Mesenchymal stem cell (in vitro differentiated cells and primary cell): ENCODE data around the gene CRABP1.
"Not testable (repeated sequence)": the region's sequence is repeated elsewhere in the genome, so short reads cannot be mapped to it uniquely, and the experiment has no call there.

Experiments used
- DNase-seq: peaks from one replicate; pipeline ENCODE4 v3.0.0-alpha.2; 2013
- H2AFZ ChIP-seq: one replicate; pipeline ENCODE4 v1.6.1; 2013; ENCODE audit warnings: low read depth, mild to moderate bottlenecking, control low read depth, inconsistent platforms, low read length, moderate library complexity
- H2AK5ac ChIP-seq: 2 replicates; pipeline ENCODE4 v1.6.1; 2013; ENCODE audit warnings: low read length, moderate library complexity, mild to moderate bottlenecking, inconsistent platforms; ENCODE audit not compliant: severe bottlenecking
- H2BK120ac ChIP-seq: one replicate; pipeline ENCODE4 v1.6.1; 2013; ENCODE audit warnings: low read depth, mild to moderate bottlenecking, inconsistent platforms, low read length, moderate library complexity
- H2BK12ac ChIP-seq, 2 experiments: one replicate each; pipeline ENCODE4 v1.6.1; 2013; ENCODE audit warnings: inconsistent platforms in 2 of 2, low read length in 2 of 2, mild to moderate bottlenecking in 2 of 2, moderate library complexity in 2 of 2, control low read depth in 1 of 2
- H2BK15ac ChIP-seq: one replicate; pipeline ENCODE4 v1.6.1; 2013; ENCODE audit warnings: mild to moderate bottlenecking, low read depth, inconsistent platforms; ENCODE audit not compliant: poor library complexity, severe bottlenecking
- H2BK5ac ChIP-seq: 2 replicates; pipeline ENCODE4 v1.6.1; 2013; ENCODE audit warnings: low read depth, mild to moderate bottlenecking, low read length, control low read depth, inconsistent platforms; ENCODE audit not compliant: poor library complexity, severe bottlenecking
- H3K14ac ChIP-seq, 2 experiments: one replicate each; pipeline ENCODE4 v1.6.1; 2013; ENCODE audit warnings: inconsistent platforms in 2 of 2, low read length in 2 of 2, control low read depth in 1 of 2, mild to moderate bottlenecking in 1 of 2, moderate library complexity in 1 of 2
- H3K18ac ChIP-seq, 2 experiments: one replicate each; pipeline ENCODE4 v1.6.1; 2013; ENCODE audit warnings: inconsistent platforms in 2 of 2, low read length in 2 of 2, control low read depth in 1 of 2, low read depth in 1 of 2, mild to moderate bottlenecking in 1 of 2
- H3K23ac ChIP-seq, 2 experiments: one replicate each; pipeline ENCODE4 v1.6.1; 2013; ENCODE audit warnings: inconsistent platforms in 2 of 2, low read length in 2 of 2, mild to moderate bottlenecking in 2 of 2, moderate library complexity in 2 of 2, control low read depth in 1 of 2
- H3K27ac ChIP-seq: 2 replicates; pipeline ENCODE4 v1.5.1; 2013; ENCODE audit warnings: mild to moderate bottlenecking, moderate library complexity, low read length, control low read depth, inconsistent platforms; ENCODE audit not compliant: poor library complexity, severe bottlenecking
- H3K27me3 ChIP-seq, 2 experiments: 2 replicates each; pipeline versions ENCODE4 v1.6.1 to v1.7.0; 2013; ENCODE audit warnings: low read length in 2 of 2, mild to moderate bottlenecking in 2 of 2, moderate library complexity in 2 of 2, control low read depth in 1 of 2, inconsistent platforms in 1 of 2; ENCODE audit not compliant: control insufficient read depth in 1 of 2, insufficient read depth in 1 of 2
- H3K36me3 ChIP-seq, 2 experiments: 2 replicates each; pipeline versions ENCODE4 v1.6.1 to v1.7.0; 2013; ENCODE audit warnings: low read length in 2 of 2, control low read depth in 1 of 2, inconsistent platforms in 1 of 2, low read depth in 1 of 2, mild to moderate bottlenecking in 1 of 2; ENCODE audit not compliant: insufficient read depth in 2 of 2, control insufficient read depth in 1 of 2
- H3K4ac ChIP-seq, 2 experiments: one replicate each; pipeline ENCODE4 v1.6.1; 2013; ENCODE audit warnings: inconsistent platforms in 2 of 2, low read length in 2 of 2, mild to moderate bottlenecking in 2 of 2, moderate library complexity in 2 of 2, control low read depth in 1 of 2, low read depth in 1 of 2
- H3K4me1 ChIP-seq: 2 replicates; pipeline ENCODE4 v1.6.1; 2013; ENCODE audit warnings: low read depth, low read length, control low read depth; ENCODE audit not compliant: control insufficient read depth, insufficient read depth
- H3K4me2 ChIP-seq: 2 replicates; pipeline ENCODE4 v1.6.1; 2013; ENCODE audit warnings: low read length, mild to moderate bottlenecking, inconsistent platforms; ENCODE audit not compliant: poor library complexity, severe bottlenecking
- H3K4me3 ChIP-seq, 2 experiments: 2 replicates each; pipeline versions ENCODE4 v1.5.1 to v1.7.0; 2013; ENCODE audit warnings: low read length in 2 of 2, mild to moderate bottlenecking in 2 of 2, control low read depth in 1 of 2, low read depth in 1 of 2; ENCODE audit not compliant: insufficient read depth in 1 of 2
- H3K79me1 ChIP-seq: replicated peaks from 2 replicates; pipeline ENCODE4 v1.6.1; 2013; ENCODE audit warnings: mild to moderate bottlenecking, control low read depth, low read length, inconsistent platforms; ENCODE audit not compliant: poor library complexity, severe bottlenecking
- H3K9ac ChIP-seq: 2 replicates; pipeline ENCODE4 v1.7.0; 2013; ENCODE audit warnings: mild to moderate bottlenecking, low read length, moderate library complexity
- H3K9me3 ChIP-seq: 2 replicates; pipeline ENCODE4 v1.7.0; 2013; ENCODE audit warnings: mild to moderate bottlenecking, low read length; ENCODE audit not compliant: control insufficient read depth
- H4K8ac ChIP-seq: one replicate; pipeline ENCODE4 v1.6.1; 2013; ENCODE audit warnings: inconsistent platforms, mild to moderate bottlenecking, low read length, moderate library complexity
- H4K91ac ChIP-seq: one replicate; pipeline ENCODE4 v1.6.1; 2013; ENCODE audit warnings: mild to moderate bottlenecking, low read length, inconsistent platforms
- WGBS: methylation state at CpG from one replicate; pipeline ENCODE4 v1.1.7; 2013; ENCODE audit warnings: mixed read lengths; 5-methylcytosine and 5-hydroxymethylcytosine counted together

Gene CRABP1

DNA sequence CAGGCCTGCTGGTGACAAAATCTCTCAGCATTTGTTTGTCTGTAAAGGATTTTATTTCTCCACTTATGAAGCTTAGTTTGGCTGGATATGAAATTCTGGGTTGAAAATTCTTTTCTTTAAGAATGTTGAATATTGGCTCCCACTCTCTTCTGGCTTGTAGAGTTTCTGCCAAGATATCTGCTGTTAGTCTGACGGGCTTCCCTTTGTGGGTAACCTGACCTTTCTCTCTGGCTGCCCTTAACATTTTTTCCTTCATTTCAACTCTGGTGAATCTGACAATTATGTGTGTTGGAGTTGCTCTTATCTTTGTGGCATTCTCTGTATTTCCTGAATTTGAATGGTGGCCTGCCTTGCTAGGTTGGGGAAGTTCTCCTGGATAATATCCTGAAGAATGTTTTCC, 40.0 kb downstream of the CRABP1 start:
- H2BK120ac ChIP-seq, H3K36me3 ChIP-seq, H3K9ac ChIP-seq, H4K91ac ChIP-seq, H3K4me1 ChIP-seq, H3K4me2 ChIP-seq, H3K4me3 ChIP-seq, H3K27ac ChIP-seq, H3K9me3 ChIP-seq, H3K18ac ChIP-seq, H2BK12ac ChIP-seq, H2AFZ ChIP-seq, DNase-seq, H2BK15ac ChIP-seq, H3K79me1 ChIP-seq, H3K14ac ChIP-seq, H2AK5ac ChIP-seq, H3K4ac ChIP-seq, H3K23ac ChIP-seq, H2BK5ac ChIP-seq, H4K8ac ChIP-seq: not testable (repeated sequence)
- WGBS = 55% methylated on average over 1 of the region's 1 CpG
- H3K27me3 ChIP-seq = peaks cover 18 to 20% of the 10 kb centered on the region in 2 experiments

- no peak overlapping the region for H2BK15ac ChIP-seq
- peaks cover 39 to 42% of the 10 kb centered on the region in 2 experiments for H3K27me3 ChIP-seq
- no peak overlapping the region for H3K18ac ChIP-seq
- no peak overlapping the region for H2AFZ ChIP-seq
- no peak overlapping the region for H3K9ac ChIP-seq
- no peak overlapping the region for H3K4ac ChIP-seq
- no peak overlapping the region for H2BK12ac ChIP-seq
- H3K27ac ChIP-seq = no peak overlapping the region
- H3K23ac ChIP-seq = no peak overlapping the region
- no peak overlapping the region for H2BK120ac ChIP-seq
- no peak overlapping the region for H4K91ac ChIP-seq
- no peaks in the 10 kb centered on the region for H3K36me3 ChIP-seq
- H3K9me3 ChIP-seq = no peaks in the 10 kb centered on the region
- H3K4me2 ChIP-seq = no peak overlapping the region
- no peak overlapping the region for H2BK5ac ChIP-seq
- H3K4me1 ChIP-seq = no peaks in the 10 kb centered on the region
- DNase-seq = peak; percentile 10
- no peak overlapping the region for H3K14ac ChIP-seq
- no peak overlapping the region for H3K4me3 ChIP-seq
- no peak overlapping the region for H2AK5ac ChIP-seq
- H4K8ac ChIP-seq = no peak overlapping the region
- no peaks in the 10 kb centered on the region for H3K79me1 ChIP-seq
- 91% methylated on average over 7 of the region's 7 CpGs for WGBS
These were observed 42.1 kb downstream of the CRABP1 start for GRCh38 chr15:78382114-78382880.

- Histone ChIP-seq H3K36me3 (no peaks in the 10 kb centered on the region), H3K23ac (no peak overlapping the region), H2BK15ac (no peak overlapping the region), H3K27ac (no peak overlapping the region), H2AFZ (no peak overlapping the region), H3K4me1 (no peaks in the 10 kb centered on the region), H3K14ac (no peak overlapping the region), H2BK5ac (no peak overlapping the region), H2BK120ac (no peak overlapping the region), H4K8ac (no peak overlapping the region), H3K9ac (no peak overlapping the region), H3K4me3 (no peak overlapping the region), H3K18ac (no peak overlapping the region), H2BK12ac (no peak overlapping the region), H3K27me3 (peaks cover 45 to 53% of the 10 kb centered on the region in 2 experiments), H3K79me1 (no peaks in the 10 kb centered on the region), H3K9me3 (no peaks in the 10 kb centered on the region), H3K4me2 (no peak overlapping the region), H4K91ac (no peak overlapping the region), H2AK5ac (no peak overlapping the region), H3K4ac (no peak overlapping the region)
- 91% methylated on average over 7 of the region's 7 CpGs for WGBS
- no peak for DNase-seq
These were observed 44.5 kb downstream of the CRABP1 start for GRCh38 chr15:78384651-78385050.

DNA sequence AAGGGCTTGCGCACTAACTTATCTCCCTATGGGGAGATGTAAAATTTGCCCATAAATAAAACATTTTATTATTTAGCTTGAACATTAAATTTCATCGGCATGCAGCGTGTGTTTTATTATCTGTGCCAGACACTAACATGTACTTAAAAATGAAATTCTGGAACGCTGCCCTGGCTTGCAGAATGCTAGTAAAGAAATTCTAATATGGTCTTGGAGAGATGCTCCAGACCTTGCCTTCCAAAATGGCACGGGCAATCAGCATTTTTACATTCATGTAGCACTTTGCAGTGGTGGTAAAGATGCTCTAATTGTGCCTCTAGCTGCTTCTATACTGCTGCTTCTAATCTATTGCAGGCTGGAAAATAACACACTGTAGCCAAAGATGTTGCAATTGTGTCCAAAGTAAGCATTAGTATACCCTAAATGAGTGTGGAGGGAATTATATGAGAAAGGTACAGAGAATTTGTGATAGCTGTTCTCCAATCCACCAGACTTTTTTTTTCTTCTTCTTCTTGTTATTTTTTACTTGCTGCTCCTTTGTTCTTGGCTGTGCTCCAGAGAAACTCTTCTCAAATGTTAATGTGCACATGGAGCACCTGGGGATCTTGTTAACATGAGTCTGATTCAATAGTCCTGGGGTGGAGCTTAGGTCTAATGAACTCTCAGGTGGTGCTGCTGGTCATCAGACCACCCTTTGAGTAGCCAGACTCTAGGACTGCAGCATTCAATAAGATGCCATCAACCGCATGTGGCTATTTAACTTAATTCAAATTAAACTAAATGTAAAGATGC, 47.3 kb downstream of the CRABP1 start:
- H3K23ac ChIP-seq = no peak overlapping the region
- H3K27ac ChIP-seq = no peak overlapping the region
- no peak overlapping the region for H4K91ac ChIP-seq
- H3K9ac ChIP-seq = no peak overlapping the region
- no peaks in the 10 kb centered on the region for H3K79me1 ChIP-seq
- no peak overlapping the region for H3K4ac ChIP-seq
- no peak overlapping the region for H2AK5ac ChIP-seq
- H3K18ac ChIP-seq = no peak overlapping the region
- no peak overlapping the region for H3K4me3 ChIP-seq
- no peaks in the 10 kb centered on the region for H3K4me1 ChIP-seq
- no peak overlapping the region for H4K8ac ChIP-seq
- H2AFZ ChIP-seq = no peak overlapping the region
- H2BK12ac ChIP-seq = no peak overlapping the region
- no peak overlapping the region for H2BK120ac ChIP-seq
- no peak overlapping the region for H3K14ac ChIP-seq
- no peak overlapping the region for H2BK15ac ChIP-seq
- 86% methylated on average over 5 of the region's 6 CpGs for WGBS
- H3K4me2 ChIP-seq = no peak overlapping the region
- DNase-seq = no peak
- H3K36me3 ChIP-seq = no peaks in the 10 kb centered on the region
- H3K27me3 ChIP-seq = peaks cover 62 to 66% of the 10 kb centered on the region in 2 experiments
- no peak overlapping the region for H2BK5ac ChIP-seq
- H3K9me3 ChIP-seq = no peaks in the 10 kb centered on the region
